Endodermal cell (in vitro differentiated cells): ENCODE data around the gene VOPP1. TPM values are rescaled to one million over a fixed set of nuclear protein-coding genes. Genes with fewer than 3 reads are reported as not detected.

ENCODE experiments used
- DNase-seq: peaks from one replicate; pipeline ENCODE4 v3.0.0-alpha.2; 2017
- H3K27ac ChIP-seq: 2 replicates; pipeline ENCODE4 v1.5.1; 2013; ENCODE audit warnings: mild to moderate bottlenecking, low read depth, low read length, moderate library complexity
- H3K27me3 ChIP-seq: 2 replicates; pipeline ENCODE4 v1.6.1; 2013; ENCODE audit warnings: mild to moderate bottlenecking, low read length, moderate library complexity; ENCODE audit not compliant: insufficient read depth, control insufficient read depth, poor library complexity, severe bottlenecking
- H3K36me3 ChIP-seq: 2 replicates; pipeline ENCODE4 v1.7.0; 2013; ENCODE audit warnings: mild to moderate bottlenecking, low read length, moderate library complexity; ENCODE audit not compliant: control insufficient read depth, insufficient read depth
- H3K4me1 ChIP-seq: one replicate; pipeline ENCODE4 v1.7.0; 2013; ENCODE audit warnings: low read length; ENCODE audit not compliant: control insufficient read depth, insufficient read depth
- H3K4me3 ChIP-seq: 2 replicates; pipeline ENCODE4 v1.5.1; 2013; ENCODE audit warnings: mild to moderate bottlenecking, low read length, moderate library complexity
- H3K9ac ChIP-seq: 2 replicates; pipeline ENCODE4 v1.6.1; 2013; ENCODE audit warnings: mild to moderate bottlenecking, low read length, moderate library complexity; ENCODE audit not compliant: poor library complexity, severe bottlenecking; ENCODE audit errors: extremely low read depth
- H3K9me3 ChIP-seq: 2 replicates; pipeline ENCODE4 v1.6.1; 2013; ENCODE audit warnings: mild to moderate bottlenecking, low read length, moderate library complexity; ENCODE audit not compliant: control insufficient read depth
- H3K27ac Mint-ChIP-seq: 2 replicates; pipeline ENCODE4 v1.8.0; 2020; ENCODE audit warnings: mixed read lengths
- H3K27me3 Mint-ChIP-seq: 2 replicates; pipeline ENCODE4 v1.8.0; 2021; ENCODE audit warnings: mild to moderate bottlenecking, mixed read lengths; ENCODE audit not compliant: insufficient read depth
- H3K36me3 Mint-ChIP-seq: 2 replicates; pipeline ENCODE4 v1.8.0; 2020; ENCODE audit warnings: low read depth, mixed read lengths
- H3K4me1 Mint-ChIP-seq: 2 replicates; pipeline ENCODE4 v1.8.0; 2020; ENCODE audit warnings: mixed read lengths
- H3K4me3 Mint-ChIP-seq: 2 replicates; pipeline ENCODE4 v1.8.0; 2020; ENCODE audit warnings: mild to moderate bottlenecking, moderate library complexity, mixed read lengths
- H3K9me3 Mint-ChIP-seq: 2 replicates; pipeline ENCODE4 v1.8.0; 2020; ENCODE audit warnings: mild to moderate bottlenecking, mixed read lengths
- WGBS, 2 experiments: methylation state at CpG; one replicate each; pipeline versions ENCODE4 v1.1.5 to v1.1.7; 2013; ENCODE audit warnings: missing lambda C conversion rate in 2 of 2, mixed read lengths in 1 of 2; ENCODE audit not compliant: insufficient coverage in 1 of 2, insufficient read length in 1 of 2; 5-methylcytosine and 5-hydroxymethylcytosine counted together
- total RNA-seq, 2 donors: library from RNA; stranded (reverse); fragmentation: NEBNext Ultra II Directional in 1 of 2; extraction: Animal tissue kit (Norgen Biotek cat#: 25700) in 1 of 2; gene quantifications; 2 replicates in 1 of 2; 3 replicates in 1 of 2; pipeline ENCODE4 v1.2.1, GENCODE V29; 2021
- TF ChIP-seq, protein P1 (sequence below): fragments of 200-600 bp; sonication (generic); conservative IDR thresholded peaks from 2 replicates; pipeline ENCODE4 v1.5.0; 2021; ENCODE audit warnings: antibody characterized with exemption, mild to moderate bottlenecking

The VOPP1 gene
- total RNA-seq, 2 donors from 2014 or later: 48.8 to 53.6 TPM

DNA sequence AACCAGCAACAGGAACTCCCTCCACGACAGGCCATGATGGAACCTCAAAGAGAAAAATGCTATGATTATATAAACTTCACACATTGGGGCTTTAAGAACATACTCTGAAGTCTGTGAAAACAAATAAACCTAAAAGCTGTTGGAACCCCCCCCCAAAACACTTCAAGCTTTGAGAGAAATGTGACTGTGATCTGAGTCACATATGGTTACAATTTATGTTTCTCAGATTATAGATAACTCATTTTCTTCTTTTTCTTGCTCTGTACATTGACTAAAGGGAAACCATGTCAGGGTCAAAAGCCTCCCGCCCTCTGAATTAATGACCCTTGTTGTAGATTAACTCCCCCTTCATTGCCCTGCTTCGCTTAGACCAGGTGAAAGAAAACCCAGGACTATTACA is 15.8 kb downstream of the VOPP1 start:
- no peaks in the 10 kb centered on the region for H3K9me3 ChIP-seq
- peaks cover 13% of the 10 kb centered on the region for H3K36me3 ChIP-seq
- no peak overlapping the region for H3K27ac Mint-ChIP-seq
- 88 to 100% methylated on average over 1 to 3 of the region's 3 CpGs for WGBS, 2 experiments
- H3K4me3 Mint-ChIP-seq: no peak overlapping the region
- no peaks in the 10 kb centered on the region for H3K27me3 ChIP-seq
- H3K36me3 Mint-ChIP-seq: no peaks in the 10 kb centered on the region
- DNase-seq: no peak
- peaks cover 46% of the 10 kb centered on the region for H3K4me1 Mint-ChIP-seq
- H3K9me3 Mint-ChIP-seq: no peaks in the 10 kb centered on the region
- H3K27me3 Mint-ChIP-seq: no peaks in the 10 kb centered on the region
- TF ChIP-seq, protein P1, sequence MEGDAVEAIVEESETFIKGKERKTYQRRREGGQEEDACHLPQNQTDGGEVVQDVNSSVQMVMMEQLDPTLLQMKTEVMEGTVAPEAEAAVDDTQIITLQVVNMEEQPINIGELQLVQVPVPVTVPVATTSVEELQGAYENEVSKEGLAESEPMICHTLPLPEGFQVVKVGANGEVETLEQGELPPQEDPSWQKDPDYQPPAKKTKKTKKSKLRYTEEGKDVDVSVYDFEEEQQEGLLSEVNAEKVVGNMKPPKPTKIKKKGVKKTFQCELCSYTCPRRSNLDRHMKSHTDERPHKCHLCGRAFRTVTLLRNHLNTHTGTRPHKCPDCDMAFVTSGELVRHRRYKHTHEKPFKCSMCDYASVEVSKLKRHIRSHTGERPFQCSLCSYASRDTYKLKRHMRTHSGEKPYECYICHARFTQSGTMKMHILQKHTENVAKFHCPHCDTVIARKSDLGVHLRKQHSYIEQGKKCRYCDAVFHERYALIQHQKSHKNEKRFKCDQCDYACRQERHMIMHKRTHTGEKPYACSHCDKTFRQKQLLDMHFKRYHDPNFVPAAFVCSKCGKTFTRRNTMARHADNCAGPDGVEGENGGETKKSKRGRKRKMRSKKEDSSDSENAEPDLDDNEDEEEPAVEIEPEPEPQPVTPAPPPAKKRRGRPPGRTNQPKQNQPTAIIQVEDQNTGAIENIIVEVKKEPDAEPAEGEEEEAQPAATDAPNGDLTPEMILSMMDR: no peak
- no peak overlapping the region for H3K9ac ChIP-seq
- peaks cover 7% of the 10 kb centered on the region for H3K4me1 ChIP-seq
- no peak overlapping the region for H3K27ac ChIP-seq
- no peak overlapping the region for H3K4me3 ChIP-seq

DNA sequence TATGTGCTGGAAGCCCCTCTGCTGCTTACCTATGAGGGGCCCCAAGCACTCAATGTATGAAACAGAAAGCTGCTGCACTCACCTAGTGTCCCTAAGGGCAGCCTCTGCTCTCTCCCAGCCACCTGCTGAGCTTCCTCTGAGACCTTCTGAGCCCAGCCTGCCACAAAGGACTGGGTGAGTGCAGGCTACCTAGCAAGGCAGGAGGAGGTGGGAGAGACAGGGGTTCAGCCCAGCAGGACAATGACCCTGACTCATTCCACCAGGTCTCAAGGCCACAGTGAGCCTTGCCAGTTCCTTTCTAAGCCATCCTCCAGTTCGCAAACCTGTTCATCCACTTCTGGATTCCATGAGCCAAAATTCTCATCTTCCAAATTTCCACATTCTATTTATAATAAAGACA is 16.3 kb downstream of the VOPP1 start:
- no peaks in the 10 kb centered on the region for H3K27me3 Mint-ChIP-seq
- Histone ChIP-seq H3K9ac (no peak overlapping the region), H3K4me1 (peaks cover 7% of the 10 kb centered on the region), H3K36me3 (peaks cover 13% of the 10 kb centered on the region), H3K27ac (no peak overlapping the region), H3K9me3 (no peaks in the 10 kb centered on the region), H3K4me3 (no peak overlapping the region), H3K27me3 (no peaks in the 10 kb centered on the region)
- H3K4me1 Mint-ChIP-seq: peaks cover 44% of the 10 kb centered on the region
- H3K4me3 Mint-ChIP-seq: no peak overlapping the region
- 80 to 93% methylated on average over 1 of the region's 1 CpG for WGBS, 2 experiments
- H3K9me3 Mint-ChIP-seq: no peaks in the 10 kb centered on the region
- no peaks in the 10 kb centered on the region for H3K36me3 Mint-ChIP-seq
- TF ChIP-seq, protein P1: no peak
- peak; percentile 72 for DNase-seq
- H3K27ac Mint-ChIP-seq: no peak overlapping the region

DNA sequence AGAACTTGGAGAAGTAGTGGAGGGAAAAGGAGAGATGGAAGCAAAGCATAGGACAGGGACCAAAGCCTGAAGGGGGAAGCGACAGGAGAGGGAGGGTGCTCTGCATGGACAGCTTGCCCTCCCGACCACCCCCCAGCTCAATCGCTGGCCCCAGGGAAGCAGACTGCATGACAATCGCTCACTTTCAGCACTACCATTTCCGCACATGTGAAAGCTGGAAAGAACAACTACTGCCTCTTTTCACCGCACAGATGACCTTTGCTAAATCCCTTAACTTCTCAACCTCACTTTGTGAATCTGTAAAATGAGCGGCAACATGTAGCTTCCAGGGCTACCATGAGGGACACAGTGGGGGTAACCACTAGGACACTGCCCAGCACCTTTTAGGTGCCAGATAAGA is 17.1 kb downstream of the VOPP1 start:
- Histone ChIP-seq H3K9me3 (no peaks in the 10 kb centered on the region), H3K9ac (no peak overlapping the region), H3K4me3 (no peak overlapping the region), H3K27ac (no peak overlapping the region), H3K27me3 (no peaks in the 10 kb centered on the region), H3K4me1 (peaks cover 7% of the 10 kb centered on the region), H3K36me3 (peaks cover 13% of the 10 kb centered on the region)
- DNase-seq: no peak
- peaks cover 38% of the 10 kb centered on the region for H3K4me1 Mint-ChIP-seq
- H3K27ac Mint-ChIP-seq: peak overlapping the region; percentile 60
- TF ChIP-seq, protein P1: no peak
- H3K9me3 Mint-ChIP-seq: no peaks in the 10 kb centered on the region
- no peaks in the 10 kb centered on the region for H3K36me3 Mint-ChIP-seq
- no peak overlapping the region for H3K4me3 Mint-ChIP-seq
- whole genome bisulfite sequencing, 2 experiments: 57 to 64% methylated on average over 3 to 7 of the region's 7 CpGs
- no peaks in the 10 kb centered on the region for H3K27me3 Mint-ChIP-seq
